ENCODE measurements around the gene EXD2. TPM values are rescaled to one million over a fixed set of nuclear protein-coding genes. Genes with fewer than 3 reads are reported as not detected.

EXD2 gene
- total RNA-seq, 1 donor from 2014 or later = 13.6 TPM

DNA sequence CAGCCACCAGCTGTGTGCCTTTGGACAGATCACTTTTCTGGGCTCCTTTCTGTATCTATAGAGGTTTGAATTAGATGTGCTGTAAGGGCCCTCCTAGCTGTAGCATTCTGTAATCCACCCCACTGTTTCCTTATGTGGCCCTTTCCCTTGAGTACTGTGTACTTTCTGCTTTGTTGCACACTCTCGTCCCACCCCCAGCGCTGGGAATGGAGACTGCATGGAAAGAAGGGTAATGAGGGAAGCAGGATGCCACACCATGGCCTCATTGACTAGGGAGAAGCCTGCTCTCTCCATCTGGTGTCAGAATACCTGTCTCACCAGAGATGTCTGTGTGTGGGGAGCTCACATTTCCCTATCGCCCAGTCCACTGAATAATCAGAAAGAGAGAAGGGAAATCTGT, 55.0 kb downstream of the EXD2 start:
- no peak for DNase-seq (ENCODE audit: low read depth)

DNA sequence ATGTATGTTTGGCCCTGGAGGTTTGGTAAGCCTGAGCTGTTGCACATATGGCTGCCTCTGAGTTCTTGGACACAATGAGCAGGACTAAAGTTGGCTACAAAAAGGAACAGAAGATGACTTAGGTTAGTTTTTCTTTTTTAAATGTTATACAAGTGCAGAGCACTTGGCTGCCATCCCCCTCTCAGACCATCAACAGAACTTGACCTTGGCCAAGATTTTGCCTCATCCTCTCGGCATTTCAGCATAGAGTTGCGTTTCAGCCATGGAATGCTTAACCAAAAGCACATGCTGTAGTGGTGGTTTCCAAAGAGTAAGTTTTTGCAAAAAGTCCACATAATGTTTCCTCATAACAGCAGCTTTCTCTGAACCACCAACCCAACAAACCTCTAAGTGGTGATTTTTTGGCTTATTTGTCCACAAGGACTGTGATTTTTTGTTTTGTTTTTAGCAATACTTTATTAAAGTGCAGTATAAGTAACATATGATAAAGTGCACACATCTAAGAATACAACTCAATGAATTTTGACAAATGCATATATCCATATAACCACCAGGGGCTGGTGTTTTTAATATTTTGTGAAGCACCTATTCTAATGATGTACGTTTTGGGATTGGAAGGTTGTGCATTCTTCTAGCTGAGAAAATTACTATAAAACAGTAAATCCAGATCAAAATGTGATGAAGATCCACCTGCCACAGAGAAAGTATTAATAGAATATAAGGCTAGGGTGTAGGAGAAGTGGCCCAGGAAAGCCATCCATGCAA, 56.6 kb downstream of the EXD2 start:
- peak; percentile 54 for DNase-seq (ENCODE audit: low read depth)

DNA sequence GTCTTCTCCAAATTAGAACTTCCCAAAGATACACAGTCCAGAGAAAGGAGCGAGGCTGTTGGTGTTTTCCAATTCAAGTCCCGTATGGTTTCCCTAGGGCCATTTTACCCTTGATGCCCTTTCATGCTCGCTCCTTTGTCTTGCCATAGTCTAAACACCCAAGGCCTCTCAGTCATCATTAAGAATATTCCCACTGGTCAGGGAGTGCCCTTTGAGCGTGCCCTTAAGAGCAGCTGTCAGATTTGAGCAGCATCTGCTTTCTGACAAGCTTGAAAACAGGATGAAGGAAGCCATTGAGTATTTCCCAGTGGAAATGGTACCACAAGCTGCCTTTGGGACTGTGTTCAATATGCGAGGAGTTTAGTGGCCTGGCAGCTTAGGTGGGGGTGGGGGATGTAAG, 58.3 kb downstream of the EXD2 start:
- DNase-seq (ENCODE audit: low read depth) = peak; percentile 64

DNA sequence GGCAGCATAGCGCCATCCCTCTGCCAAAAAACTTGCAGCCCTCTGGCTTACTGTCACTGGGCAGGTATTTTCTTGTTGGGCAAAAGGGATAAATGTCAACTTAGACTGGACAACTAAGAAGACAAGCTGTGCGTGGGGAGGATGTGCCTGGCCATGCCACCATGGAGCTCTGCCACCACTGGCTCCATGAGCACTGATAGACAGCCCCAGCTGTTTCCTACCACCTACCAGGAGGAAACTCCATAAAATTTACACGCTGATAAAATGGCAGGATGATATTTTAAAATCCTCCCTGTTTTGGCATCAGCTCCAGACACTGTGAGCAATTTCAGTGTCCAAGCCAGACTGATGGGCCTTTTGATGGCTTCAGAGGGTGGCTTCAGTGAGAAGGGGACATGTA, 61.6 kb downstream of the EXD2 start:
- no peak for DNase-seq (ENCODE audit: low read depth)

DNA sequence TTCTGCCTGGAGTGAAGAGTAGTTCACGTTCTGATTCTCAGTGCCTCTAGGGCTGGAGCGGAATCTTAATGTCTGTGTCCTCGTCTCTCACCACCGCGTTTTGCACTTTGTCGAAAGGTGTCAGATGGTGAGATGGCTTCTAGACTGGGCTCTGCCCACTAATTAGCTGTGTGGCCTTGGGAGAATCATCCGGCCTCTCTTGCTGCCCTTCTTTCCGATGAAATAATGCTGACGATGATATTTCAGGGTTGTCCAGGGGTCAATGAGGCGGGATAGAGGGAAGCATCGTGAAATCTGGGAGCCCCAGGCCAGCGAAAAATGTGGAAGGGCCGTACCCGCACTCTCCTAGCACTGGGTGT, 67.8 kb downstream of the EXD2 start:
- no peak for DNase-seq (ENCODE audit: low read depth)

DNA sequence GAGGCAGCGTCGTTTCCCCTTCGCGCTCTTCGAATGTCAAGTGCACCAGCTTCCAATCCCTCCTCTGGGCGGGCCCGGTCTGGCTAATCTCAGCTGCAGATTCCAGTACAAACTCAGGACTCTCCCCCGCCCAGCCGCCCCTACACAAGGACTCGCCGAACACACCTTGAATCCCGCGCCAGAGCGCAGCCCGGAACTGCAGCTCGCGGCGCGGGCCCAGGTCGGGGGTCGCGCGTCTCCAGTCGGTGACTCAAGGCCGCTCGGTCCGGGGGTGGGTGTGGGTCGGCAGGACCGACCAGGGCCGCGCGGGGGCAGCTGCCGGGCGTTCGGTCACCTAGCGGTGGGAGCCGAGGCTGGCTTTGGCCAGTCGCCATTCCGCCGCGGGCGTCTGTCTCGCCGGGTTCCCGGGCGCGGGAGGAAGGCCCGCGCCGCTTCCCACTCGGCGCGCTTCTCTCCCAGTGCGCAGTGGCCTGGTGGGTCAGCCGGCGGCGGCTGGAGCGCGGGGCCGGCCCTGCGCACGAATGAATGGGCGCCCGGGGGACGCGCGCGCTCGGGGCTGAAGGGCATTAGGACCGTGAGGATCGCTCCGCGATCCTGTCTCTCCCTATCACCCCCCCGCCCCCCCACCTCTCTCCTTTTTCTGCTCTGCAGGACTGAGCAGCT, 68.4 kb downstream of the EXD2 start, which contains the start of gene GALNT16:
GALNT16 (plus strand) TSS at position 632 of the 663 bp plus-strand sequence. CDS start 133 bp downstream, outside the sequence.
- DNase-seq (ENCODE audit: low read depth) = peak; percentile 50

DNA sequence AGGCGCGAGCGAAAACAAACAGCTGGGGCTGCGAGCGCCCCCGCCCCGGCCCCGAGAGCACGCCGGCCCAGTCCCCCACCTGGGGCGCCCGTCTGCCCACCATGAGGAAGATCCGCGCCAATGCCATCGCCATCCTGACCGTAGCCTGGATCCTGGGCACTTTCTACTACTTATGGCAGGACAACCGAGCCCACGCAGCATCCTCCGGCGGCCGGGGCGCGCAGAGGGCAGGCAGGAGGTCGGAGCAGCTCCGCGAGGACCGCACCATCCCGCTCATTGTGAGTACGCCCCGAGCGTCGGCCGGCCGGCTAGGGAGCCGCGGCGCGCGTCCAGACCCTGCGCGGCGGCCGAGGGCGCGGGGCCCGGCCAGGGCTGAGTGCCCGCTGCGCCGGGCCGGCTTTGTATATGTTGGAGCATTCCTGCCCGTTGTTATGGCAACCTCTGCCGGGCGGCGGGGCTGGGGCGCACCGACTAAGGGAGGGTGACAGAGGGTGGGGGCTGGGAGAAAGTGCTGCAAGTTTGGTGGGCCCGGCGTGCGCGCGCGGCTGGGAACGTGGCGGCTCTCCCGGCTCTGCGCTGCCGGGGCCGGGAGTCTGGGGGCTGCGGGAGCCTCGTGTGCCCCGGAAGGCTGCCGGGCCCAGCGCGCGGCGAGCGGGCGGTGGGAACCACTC, 69.0 kb downstream of the EXD2 start:
- no peak for DNase-seq (ENCODE audit: low read depth)

DNA sequence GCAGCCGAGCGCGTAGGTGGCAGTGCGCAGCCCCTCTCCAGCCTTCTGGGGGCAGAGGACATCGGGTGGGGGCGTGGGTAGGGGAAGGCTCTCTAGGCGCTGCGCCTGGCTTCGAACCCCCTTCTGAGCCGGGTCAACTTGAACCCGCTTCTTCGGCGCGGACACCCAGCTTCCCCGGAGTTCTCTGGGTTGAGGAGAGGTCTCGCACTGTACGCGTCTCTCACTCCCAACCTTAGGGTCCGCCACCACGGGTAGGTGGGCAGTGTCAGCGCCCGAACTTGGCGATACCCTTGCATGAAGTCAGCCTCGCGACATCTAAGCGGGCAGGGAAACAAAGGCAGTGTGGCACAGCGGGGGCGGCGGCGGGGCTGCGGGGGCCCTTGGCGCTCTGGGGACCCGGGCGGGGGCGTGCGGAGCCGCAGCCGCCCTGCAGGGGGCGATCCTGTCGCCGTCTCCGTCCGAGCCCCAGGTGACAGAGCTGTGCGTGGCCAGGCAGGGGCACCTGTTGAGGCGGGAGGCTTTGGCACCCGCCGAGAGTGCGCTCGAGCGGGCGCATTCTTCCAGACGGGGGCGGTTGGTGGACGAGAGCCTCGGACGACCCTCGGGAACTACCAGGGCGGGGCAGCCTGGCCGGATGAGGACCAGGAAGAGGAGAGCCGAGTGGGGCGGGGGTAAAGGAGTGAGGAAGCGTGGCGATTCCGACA, 69.7 kb downstream of the EXD2 start:
- no peak for DNase-seq (ENCODE audit: low read depth)

DNA sequence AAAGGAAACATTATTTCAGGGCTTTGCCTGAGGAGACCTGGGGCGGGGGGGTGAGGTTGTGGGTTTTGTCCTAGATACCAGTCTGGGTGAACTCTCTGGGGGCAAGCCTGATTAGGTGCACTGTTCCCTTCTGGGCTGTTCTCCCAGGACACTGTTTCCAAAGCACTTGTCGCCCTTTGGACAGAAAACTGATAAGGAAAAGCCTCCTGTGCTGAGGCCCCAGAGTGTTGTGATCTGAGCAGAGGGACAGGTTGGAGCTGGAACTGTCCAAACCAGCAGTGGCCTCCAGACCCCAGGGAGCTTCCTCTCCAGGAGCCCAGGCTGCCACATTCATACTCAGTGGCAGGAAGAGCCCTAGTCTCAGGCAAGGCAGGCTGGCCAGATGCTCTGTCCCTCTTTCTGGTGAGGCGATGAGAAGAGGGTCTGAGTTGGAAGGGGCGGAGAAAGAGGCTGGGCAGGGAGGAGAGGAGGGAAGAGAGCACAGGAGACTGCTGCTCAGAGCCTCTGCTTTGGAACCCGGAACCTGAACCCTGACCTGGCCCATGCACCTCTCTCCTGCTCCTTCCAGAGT, 70.5 kb downstream of the EXD2 start:
- no peak for DNase-seq (ENCODE audit: low read depth)

DNA sequence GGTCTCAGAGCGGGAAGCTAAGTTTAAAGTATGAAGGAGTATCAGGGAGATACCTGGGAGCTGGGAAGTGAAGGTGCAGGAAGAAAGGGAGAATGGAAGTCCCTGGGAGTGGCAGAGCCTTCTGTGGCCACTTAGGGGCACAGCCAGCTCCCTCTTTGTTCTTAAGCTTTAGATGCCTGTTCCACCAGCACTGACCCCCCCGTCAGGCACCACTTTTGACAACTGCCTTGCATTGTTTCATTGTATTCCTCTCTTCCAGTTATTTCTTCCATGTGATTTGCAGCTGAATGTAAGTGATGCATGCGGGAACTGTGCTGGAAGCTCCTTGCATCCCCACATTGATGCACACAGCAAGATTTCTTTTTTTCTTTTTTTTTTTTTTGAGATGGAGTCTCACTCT, 71.2 kb downstream of the EXD2 start:
- DNase-seq (ENCODE audit: low read depth) = no peak

DNA sequence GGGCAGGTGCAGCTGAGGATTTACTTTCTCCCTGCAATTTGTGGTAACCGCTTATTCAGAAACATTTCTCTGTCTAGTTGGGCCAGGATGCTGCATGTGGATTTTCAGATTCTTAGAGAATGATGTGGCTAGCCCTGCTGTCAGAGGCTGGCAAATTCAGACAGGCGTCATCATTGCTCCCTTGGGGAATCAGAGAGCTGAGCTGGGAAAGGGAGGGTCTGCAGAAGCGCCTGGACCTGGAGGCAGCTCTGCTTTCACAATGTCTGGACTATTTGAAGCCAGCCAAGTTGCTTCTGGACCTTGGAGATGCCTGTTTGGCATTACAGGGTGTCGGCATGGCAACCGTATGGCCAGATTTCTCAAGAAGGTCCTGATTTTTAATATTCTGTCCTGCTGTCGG, 72.1 kb downstream of the EXD2 start:
- DNase-seq (ENCODE audit: low read depth) = peak; percentile 97

DNA sequence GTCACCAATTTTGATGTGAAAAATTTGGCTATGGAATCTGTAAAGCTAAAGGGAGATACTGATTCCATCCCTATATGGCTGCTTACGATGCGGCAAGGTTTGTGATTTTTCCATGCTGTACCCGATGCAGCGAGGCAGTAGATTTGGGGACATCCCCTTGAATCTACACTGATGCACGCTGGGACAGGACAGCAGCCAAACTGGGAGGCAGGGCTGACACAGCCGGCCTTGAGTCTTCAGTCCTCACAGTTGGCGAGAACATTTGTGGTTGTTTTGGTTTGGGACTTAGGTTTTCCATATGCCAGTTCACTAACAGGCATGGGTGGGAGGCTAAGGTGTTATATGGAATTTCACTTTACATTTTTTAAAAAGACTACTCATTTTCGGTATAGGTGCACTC, 72.5 kb downstream of the EXD2 start:
- DNase-seq (ENCODE audit: low read depth) = peak; percentile 69

DNA sequence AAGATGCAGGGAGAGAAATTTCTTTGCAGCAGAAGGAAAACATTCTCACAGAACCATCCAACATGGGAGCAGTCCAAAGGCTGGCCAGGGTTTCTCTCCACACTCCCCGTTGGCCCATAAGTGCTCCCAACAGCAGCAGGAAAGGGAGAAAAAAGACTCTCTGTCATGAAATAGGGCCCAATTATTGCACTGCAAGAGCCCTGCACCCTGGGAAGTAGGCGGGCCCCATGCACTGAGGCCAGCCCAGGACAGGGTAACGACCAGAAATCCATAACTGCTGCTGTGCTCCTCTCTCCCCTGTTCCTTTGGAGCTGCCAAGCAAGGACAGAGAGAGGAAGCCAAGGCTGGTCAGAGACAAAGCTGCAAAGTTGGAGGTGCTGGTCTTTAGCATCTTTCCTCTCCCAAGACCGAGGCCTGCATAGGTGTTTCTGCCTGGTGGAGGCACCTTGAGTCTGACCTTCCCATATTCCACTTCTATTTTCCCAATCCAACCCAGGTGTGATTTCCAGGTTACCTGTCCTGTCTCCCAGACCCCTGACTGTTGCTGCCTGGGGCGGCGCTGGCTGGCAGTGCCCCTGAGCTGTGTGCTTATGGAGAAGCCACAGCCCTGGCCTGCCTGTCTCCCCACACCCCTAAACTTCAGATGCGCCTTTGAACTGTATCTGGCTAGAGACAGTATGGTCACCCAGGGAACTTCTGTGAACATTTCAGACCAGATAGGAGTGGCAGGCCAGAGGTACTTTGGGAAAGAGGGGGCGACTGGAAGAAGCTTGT, 75.5 kb downstream of the EXD2 start:
- DNase-seq (ENCODE audit: low read depth) = no peak

DNA sequence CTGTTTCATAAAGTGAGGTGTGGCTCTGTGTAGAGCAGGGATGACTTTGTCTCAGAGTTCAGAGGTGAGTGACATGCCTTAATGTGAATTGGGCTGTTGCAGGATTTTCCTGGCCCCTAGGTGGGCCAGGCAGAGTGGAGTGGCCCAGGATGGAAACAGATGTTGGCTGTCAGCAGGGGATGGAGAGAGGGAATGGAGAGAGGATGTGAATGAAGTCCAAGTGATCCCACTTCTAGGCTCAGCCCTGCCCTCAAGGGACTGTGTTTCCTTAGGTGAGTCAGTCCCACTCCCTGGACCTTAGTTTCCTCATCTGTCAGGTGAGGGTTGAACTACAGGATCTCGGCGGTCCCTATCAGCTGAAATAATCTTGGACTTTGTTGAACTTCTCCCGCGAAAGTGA, 76.2 kb downstream of the EXD2 start:
- DNase-seq (ENCODE audit: low read depth) = no peak

DNA sequence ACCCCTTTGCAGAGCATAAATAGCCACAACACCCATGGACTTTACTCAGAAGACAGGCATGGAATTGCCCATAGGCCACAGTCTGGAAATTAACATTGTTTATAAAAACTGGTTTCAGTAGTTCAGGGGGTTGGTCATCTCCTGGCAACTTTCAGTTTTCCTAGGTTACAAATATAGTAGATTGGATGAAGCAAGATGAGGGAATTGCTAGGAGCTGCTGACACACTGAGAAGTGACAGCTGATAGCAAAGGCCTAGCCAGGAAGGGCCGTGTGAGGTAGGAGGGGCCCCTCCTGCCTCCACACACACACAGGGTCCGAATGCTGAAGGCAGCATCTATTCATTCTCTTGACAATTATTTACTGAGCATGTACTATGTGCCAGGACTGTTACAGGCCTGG, 76.9 kb downstream of the EXD2 start:
- peak; percentile 64 for DNase-seq (ENCODE audit: low read depth)

DNA sequence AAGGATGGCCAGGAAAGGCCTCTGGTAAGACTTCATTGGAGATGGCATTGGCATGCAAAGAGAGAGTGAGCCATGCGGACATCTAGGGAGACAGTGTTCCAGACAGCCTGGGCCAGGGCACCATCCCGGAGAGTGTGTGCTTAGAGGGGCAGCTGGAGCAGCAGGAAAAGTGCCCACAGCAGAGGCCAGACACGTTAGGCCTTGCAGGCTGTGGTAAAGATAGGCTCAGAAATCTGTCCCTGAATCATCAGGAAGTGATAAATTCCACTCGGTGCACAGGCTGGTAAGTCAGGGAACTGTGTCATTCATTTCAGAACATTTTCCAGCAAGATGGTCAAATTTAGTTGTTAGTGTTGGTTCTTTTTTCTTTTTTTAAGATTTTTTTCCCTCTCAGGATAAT, 77.5 kb downstream of the EXD2 start:
- DNase-seq (ENCODE audit: low read depth) = peak; percentile 91

DNA sequence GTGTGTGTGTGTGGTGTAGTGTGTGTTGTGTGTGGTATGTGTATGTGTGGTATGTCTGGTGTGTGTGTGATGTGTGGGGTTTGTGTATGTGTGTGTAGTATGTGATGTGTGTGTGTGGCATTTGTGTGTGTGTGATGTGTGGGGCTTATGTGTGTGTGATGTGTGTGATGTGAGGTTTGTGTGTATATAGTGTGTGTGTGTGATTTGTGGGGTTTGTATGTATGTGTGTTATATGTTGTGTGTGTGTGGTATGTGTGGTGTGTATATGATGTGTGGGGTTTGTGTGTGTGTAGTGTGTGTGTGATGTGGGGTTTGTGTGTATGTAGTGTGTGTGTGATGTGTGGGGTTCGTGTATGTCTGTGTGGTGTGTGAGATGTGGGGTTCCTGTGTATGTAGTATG, 78.1 kb downstream of the EXD2 start:
- DNase-seq (ENCODE audit: low read depth) = no peak

DNA sequence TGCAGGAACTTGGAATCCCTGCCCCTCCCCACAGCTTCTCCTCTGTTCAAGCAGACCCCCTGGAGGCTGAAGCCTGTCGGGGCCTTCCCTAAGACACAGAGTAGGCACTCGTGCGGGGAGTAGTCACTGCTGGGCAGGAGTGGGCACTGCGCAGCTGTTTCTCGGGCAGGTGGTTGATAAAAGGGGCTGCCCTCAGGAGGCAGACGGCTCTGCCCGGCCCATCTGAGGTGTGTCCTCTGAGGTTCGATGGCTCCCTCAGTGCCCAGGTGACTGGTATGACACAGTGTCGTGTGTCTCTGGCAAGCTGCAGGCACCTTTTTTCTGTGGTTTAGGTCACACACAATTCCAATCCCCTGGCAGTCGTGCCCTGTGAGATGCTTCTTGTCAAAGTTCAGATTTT, 78.8 kb downstream of the EXD2 start:
- DNase-seq (ENCODE audit: low read depth) = no peak

DNA sequence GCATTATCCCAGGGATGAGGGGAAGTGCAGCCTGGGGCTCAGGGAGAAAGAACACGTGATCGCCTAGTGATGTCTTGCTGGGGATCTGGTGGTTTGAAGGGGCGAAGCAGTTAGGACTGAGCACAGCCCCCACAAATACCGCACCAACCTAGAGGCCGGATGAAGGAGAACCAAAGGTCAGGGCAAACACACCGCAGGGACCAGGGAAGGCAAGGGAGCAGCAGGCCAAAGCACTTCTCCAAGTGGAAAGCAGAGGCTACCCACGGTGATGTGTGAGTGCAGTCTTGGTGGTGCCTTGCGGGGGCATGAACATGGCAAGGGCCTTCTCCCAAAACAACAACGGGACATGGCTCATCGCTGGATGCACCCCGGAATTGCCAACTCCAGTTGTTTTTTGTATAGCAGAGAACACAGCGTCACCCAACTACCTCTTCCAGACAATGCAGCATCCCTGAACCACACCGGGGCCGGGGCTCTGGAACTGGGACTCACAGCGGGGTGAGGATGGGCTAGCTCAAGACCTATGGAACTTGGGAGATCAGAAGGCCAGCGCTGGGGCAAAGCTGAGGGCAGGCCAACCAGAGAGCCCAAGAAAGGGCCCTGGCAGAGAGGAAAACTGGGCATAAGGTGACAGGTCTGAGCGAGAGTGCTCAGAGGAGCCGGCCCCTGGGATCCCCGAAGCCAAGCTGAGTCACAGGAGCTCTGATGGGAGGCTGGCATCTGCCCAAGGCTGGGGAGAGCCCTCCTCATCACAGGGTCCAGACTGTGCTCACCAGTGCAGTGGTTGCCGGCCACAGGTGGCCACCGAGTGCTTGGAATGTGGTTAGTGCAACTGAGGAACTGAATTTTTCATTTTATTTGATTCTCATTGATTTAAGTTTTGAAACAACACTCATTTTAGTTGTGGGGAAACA, 79.8 kb downstream of the EXD2 start:
- peak; percentile 83 for DNase-seq (ENCODE audit: low read depth)

DNA sequence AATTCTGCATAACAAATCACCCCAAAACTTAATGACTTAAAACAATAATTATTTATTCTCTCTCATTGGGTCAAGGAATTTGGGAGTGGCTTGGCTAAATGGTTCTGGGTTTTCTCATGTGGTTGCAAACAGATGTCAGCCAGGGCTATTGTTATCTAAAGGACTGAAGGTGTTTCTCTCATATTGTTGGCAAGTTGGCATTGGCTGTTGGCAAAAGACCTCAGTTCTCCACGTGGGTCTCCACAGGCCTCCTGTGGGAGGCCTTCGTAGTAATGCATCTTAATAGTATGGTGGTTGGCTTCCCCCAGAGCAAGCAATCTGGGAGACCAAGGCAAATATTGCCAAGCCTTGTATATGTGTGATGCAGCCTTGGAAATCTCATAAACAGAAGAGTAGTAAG, 83.0 kb downstream of the EXD2 start:
- DNase-seq (ENCODE audit: low read depth) = peak; percentile 63
